Body of pancreas (tissue), 4 donors: ENCODE results near the gene MYZAP. TPM values are rescaled to one million over a fixed set of nuclear protein-coding genes. Genes with fewer than 3 reads are reported as not detected.

Experiments
- ATAC-seq: fragments of 150-250 bp; one replicate; pipeline ENCODE4 v1.9.1; 2016
- DNase-seq, 4 donors: peaks; one replicate each; pipeline ENCODE4 v3.0.0-alpha.2; 2019
- H3K27ac ChIP-seq, 4 donors: fragments of 200-600 bp; sonication (generic); 1 replicate in 3 of 4; 2 replicates in 1 of 4; pipeline versions ENCODE4 v1.5.1 to v1.6.1; 2016 to 2019; ENCODE audit warnings: mild to moderate bottlenecking in 1 of 4, mixed read lengths in 1 of 4, moderate library complexity in 1 of 4
- H3K27me3 ChIP-seq, 2 donors: fragments of 200-600 bp; sonication (generic); one replicate each; pipeline ENCODE4 v1.6.0; 2016; ENCODE audit warnings: mild to moderate bottlenecking in 1 of 2
- H3K36me3 ChIP-seq, 2 donors: fragments of 200-600 bp; sonication (generic); replicated peaks in 1 of 2; 2 replicates each; pipeline ENCODE4 v1.5.1; 2016; ENCODE audit warnings: low read depth in 2 of 2; ENCODE audit not compliant: insufficient read depth in 1 of 2
- H3K4me1 ChIP-seq: fragments of 200-600 bp; sonication (generic); one replicate; pipeline ENCODE4 v1.6.0; 2016
- H3K4me3 ChIP-seq, 2 donors: fragments of 200-600 bp; sonication (generic); 1 replicate in 1 of 2; 2 replicates in 1 of 2; pipeline ENCODE4 v1.5.1; 2016 to 2019
- H3K9me3 ChIP-seq, 3 donors: fragments of 200-600 bp; sonication (generic); 1 replicate in 2 of 3; 2 replicates in 1 of 3; pipeline ENCODE4 v1.5.1; 2016
- CTCF ChIP-seq, 7 experiments: fragments of 450-650 bp in 4 of 7; fragments of 200-600 bp in 3 of 7; sonication (generic) in 3 of 7; IDR thresholded peaks; one replicate each; pipeline ENCODE4 v1.5.1; 2016 to 2019; ENCODE audit warnings: antibody characterized with exemption in 7 of 7
- POLR2A ChIP-seq, 3 donors: fragments of 450-650 bp; IDR thresholded peaks; one replicate each; pipeline ENCODE4 v1.6.1; 2016; ENCODE audit warnings: antibody characterized with exemption in 3 of 3, mild to moderate bottlenecking in 2 of 3
- WGBS, 2 donors: methylation state at CpG; one replicate each; pipeline ENCODE4 v1.1.5; 2017; 5-methylcytosine and 5-hydroxymethylcytosine counted together
- intact Hi-C: fragments of 100-400 bp; cut with DNase I; formaldehyde crosslinking; loops from one replicate; pipeline ENCODE4 v1.15.1; 2023
- total RNA-seq, 2 donors: library from RNA; depleted of rRNA; stranded (reverse); fragments of >200 nt; gene quantifications; one replicate each; pipeline ENCODE4 v1.1.0, GENCODE V29; 2016

The MYZAP gene
- total RNA-seq, 2 donors from 2014 or later, result 10.9 to 16.3 TPM

- TF ChIP-seq POLR2A (IDR thresholded peaks at IDR 0.05) (no peak), CTCF (IDR thresholded peaks at IDR 0.05) (no peak)
- peaks cover 0 to 3% of the 10 kb centered on the region in 2 donors for H3K36me3 ChIP-seq
- WGBS, 2 donors, result 62 to 70% methylated on average over 10 of the region's 10 CpGs
- H3K27me3 ChIP-seq, result no peaks in the 10 kb centered on the region
- no peak overlapping the region for H3K27ac ChIP-seq
- no peaks in the 10 kb centered on the region for H3K9me3 ChIP-seq
- ATAC-seq (no peak), DNase-seq (no peak)
- intact Hi-C loops, result no loop called here
- no peak overlapping the region for H3K4me3 ChIP-seq
- peaks cover 7% of the 10 kb centered on the region for H3K4me1 ChIP-seq
These were observed 34.2 kb downstream of the MYZAP start for GRCh38 chr15:57625703-57626448.

GRCh38 chr15:57626713-57627440 lies 35.2 kb downstream of the MYZAP start:
- Histone ChIP-seq H3K4me1 (peaks cover 17% of the 10 kb centered on the region), H3K9me3 (no peaks in the 10 kb centered on the region), H3K36me3 (peaks cover 0 to 3% of the 10 kb centered on the region in 2 donors), H3K27ac (peak overlapping the region in 2 of 4 donors; percentile 1 to 17), H3K27me3 (no peaks in the 10 kb centered on the region), H3K4me3 (no peak overlapping the region)
- DNase-seq (no peak), ATAC-seq (no peak)
- intact Hi-C loops, result no loop called here
- TF ChIP-seq POLR2A (IDR thresholded peaks at IDR 0.05) (no peak), CTCF (IDR thresholded peaks at IDR 0.05) (no peak)
- WGBS, 2 donors, result 52% methylated on average over 8 of the region's 8 CpGs

GRCh38 chr15:57631386-57632110 lies 39.8 kb downstream of the MYZAP start:
- ATAC-seq (no peak), DNase-seq (peak; percentile 40 to 69 (median 42))
- no peak overlapping the region for H3K4me3 ChIP-seq
- H3K36me3 ChIP-seq, result no peaks in the 10 kb centered on the region
- 63 to 69% methylated on average over 5 of the region's 5 CpGs for WGBS, 2 donors
- peaks cover 52% of the 10 kb centered on the region for H3K4me1 ChIP-seq
- H3K27ac ChIP-seq, result peak overlapping the region in 2 of 4 donors; percentile 15 to 16
- no peaks in the 10 kb centered on the region for H3K9me3 ChIP-seq
- TF ChIP-seq CTCF (IDR thresholded peaks at IDR 0.05) (no peak), POLR2A (IDR thresholded peaks at IDR 0.05) (no peak)
- intact Hi-C loops, result no loop called here
- no peaks in the 10 kb centered on the region for H3K27me3 ChIP-seq

- H3K9me3 ChIP-seq, result no peaks in the 10 kb centered on the region
- H3K36me3 ChIP-seq, result peaks cover 0 to 3% of the 10 kb centered on the region in 2 donors
- DNase-seq (no peak), ATAC-seq (no peak)
- peak overlapping the region in 3 of 4 donors; percentile 63 to 78 (median 73) for H3K27ac ChIP-seq
- H3K4me1 ChIP-seq, result peaks cover 62% of the 10 kb centered on the region
- H3K4me3 ChIP-seq, result no peak overlapping the region
- H3K27me3 ChIP-seq, result no peaks in the 10 kb centered on the region
- 78 to 86% methylated on average over 5 of the region's 5 CpGs for WGBS, 2 donors
- intact Hi-C loops, result no loop called here
- TF ChIP-seq CTCF (IDR thresholded peaks at IDR 0.05), result no peak
- TF ChIP-seq POLR2A (IDR thresholded peaks at IDR 0.05), result no peak
These were observed 42.6 kb downstream of the MYZAP start for GRCh38 chr15:57634290-57634689.
